Measurements from ENCODE around the gene RBFOX2.

- TF ChIP-seq CTCF (conservative IDR thresholded peaks at IDR 0.05 in 1 of 2, IDR thresholded peaks at IDR 0.05 in 1 of 2; ENCODE audit: extremely low read depth in 1 of 2, insufficient read depth in 1 of 2, low read depth in 1 of 2, low read length in 2 of 2) (no peak), EZH2 (IDR thresholded peaks at IDR 0.05; ENCODE audit: borderline replicate concordance, low read length) (no peak)
Observed at GRCh38 chr22:36032611-36033010, 4.0 kb upstream of the RBFOX2 start.
